Measurements from ENCODE around the gene EPN2. TPM values are rescaled to one million over a fixed set of nuclear protein-coding genes. Genes with fewer than 3 reads are reported as not detected.

Gene EPN2
- total RNA-seq, 1 donor = 18.1 TPM

DNA sequence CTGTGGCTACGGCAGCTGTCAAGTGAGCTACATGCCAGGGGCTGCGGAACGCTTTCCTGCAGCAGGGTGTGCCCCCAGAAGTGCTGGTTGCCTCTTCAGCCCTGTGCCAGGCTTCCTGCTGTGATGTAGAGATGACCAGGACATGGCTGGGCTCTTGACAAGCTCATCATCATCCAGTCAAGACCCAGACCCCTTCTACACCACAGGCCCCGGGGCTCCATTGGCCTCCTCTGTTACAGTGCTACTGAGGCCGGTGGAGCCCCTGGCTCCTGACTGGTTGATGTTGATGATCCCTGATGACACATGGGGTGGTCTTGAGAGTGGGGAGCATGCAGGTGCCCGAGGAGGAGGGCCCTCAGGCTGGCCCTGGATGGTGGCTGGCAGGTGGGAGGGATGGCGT lies 75.2 kb downstream of the EPN2 start:
- H3K4me3 ChIP-seq (ENCODE audit: insufficient read depth, low read length) = no peak overlapping the region
- H2AFZ ChIP-seq (ENCODE audit: low read length) = no peak overlapping the region
- peaks cover 9% of the 10 kb centered on the region for H3K79me2 ChIP-seq (ENCODE audit: insufficient read depth, low read length)
- H3K27me3 ChIP-seq (ENCODE audit: insufficient read depth, low read length) = no peaks in the 10 kb centered on the region
- H3K4me2 ChIP-seq (ENCODE audit: insufficient read depth, low read length) = no peak overlapping the region
- peak; percentile 32 for DNase-seq (ENCODE audit: insufficient read length, low spot score, missing footprints)
- H3K4me1 ChIP-seq (ENCODE audit: insufficient read depth, low read length) = peaks cover 14% of the 10 kb centered on the region
- no peaks in the 10 kb centered on the region for H4K20me1 ChIP-seq (ENCODE audit: insufficient read depth, low read length)
- TF ChIP-seq, protein P1, sequence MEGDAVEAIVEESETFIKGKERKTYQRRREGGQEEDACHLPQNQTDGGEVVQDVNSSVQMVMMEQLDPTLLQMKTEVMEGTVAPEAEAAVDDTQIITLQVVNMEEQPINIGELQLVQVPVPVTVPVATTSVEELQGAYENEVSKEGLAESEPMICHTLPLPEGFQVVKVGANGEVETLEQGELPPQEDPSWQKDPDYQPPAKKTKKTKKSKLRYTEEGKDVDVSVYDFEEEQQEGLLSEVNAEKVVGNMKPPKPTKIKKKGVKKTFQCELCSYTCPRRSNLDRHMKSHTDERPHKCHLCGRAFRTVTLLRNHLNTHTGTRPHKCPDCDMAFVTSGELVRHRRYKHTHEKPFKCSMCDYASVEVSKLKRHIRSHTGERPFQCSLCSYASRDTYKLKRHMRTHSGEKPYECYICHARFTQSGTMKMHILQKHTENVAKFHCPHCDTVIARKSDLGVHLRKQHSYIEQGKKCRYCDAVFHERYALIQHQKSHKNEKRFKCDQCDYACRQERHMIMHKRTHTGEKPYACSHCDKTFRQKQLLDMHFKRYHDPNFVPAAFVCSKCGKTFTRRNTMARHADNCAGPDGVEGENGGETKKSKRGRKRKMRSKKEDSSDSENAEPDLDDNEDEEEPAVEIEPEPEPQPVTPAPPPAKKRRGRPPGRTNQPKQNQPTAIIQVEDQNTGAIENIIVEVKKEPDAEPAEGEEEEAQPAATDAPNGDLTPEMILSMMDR (IDR thresholded peaks at IDR 0.05; ENCODE audit: extremely low read depth, low read depth, low read length) = no peak
- H3K36me3 ChIP-seq (ENCODE audit: insufficient read depth, low read length) = peaks cover 32% of the 10 kb centered on the region
- no peaks in the 10 kb centered on the region for H3K9me3 ChIP-seq (ENCODE audit: low read depth, low read length)
- no peak overlapping the region for H3K27ac ChIP-seq (ENCODE audit: low read depth, low read length)

- no peaks in the 10 kb centered on the region for H3K9me3 ChIP-seq (ENCODE audit: low read depth, low read length)
- H3K27me3 ChIP-seq (ENCODE audit: insufficient read depth, low read length) = no peaks in the 10 kb centered on the region
- H3K4me1 ChIP-seq (ENCODE audit: insufficient read depth, low read length) = peaks cover 14% of the 10 kb centered on the region
- H3K36me3 ChIP-seq (ENCODE audit: insufficient read depth, low read length) = peaks cover 32% of the 10 kb centered on the region
- peaks cover 9% of the 10 kb centered on the region for H3K79me2 ChIP-seq (ENCODE audit: insufficient read depth, low read length)
- no peak overlapping the region for H3K4me2 ChIP-seq (ENCODE audit: insufficient read depth, low read length)
- TF ChIP-seq, protein P1 (IDR thresholded peaks at IDR 0.05; ENCODE audit: extremely low read depth, low read depth, low read length) = no peak
- H3K4me3 ChIP-seq (ENCODE audit: insufficient read depth, low read length) = no peak overlapping the region
- peak; percentile 58 for DNase-seq (ENCODE audit: insufficient read length, low spot score, missing footprints)
- no peak overlapping the region for H2AFZ ChIP-seq (ENCODE audit: low read length)
- H4K20me1 ChIP-seq (ENCODE audit: insufficient read depth, low read length) = no peaks in the 10 kb centered on the region
- no peak overlapping the region for H3K27ac ChIP-seq (ENCODE audit: low read depth, low read length)
Measured at GRCh38 chr17:19313066-19313745, 76.0 kb downstream of the EPN2 start.

GRCh38 chr17:19313746-19314651 lies 76.8 kb downstream of the EPN2 start:
- H3K27ac ChIP-seq (ENCODE audit: low read depth, low read length) = no peak overlapping the region

More at GRCh38 chr17:19313746-19314651, 76.8 kb downstream of the EPN2 start:
- Histone ChIP-seq H4K20me1 (ENCODE audit: insufficient read depth, low read length) (no peaks in the 10 kb centered on the region), H3K9me3 (ENCODE audit: low read depth, low read length) (no peaks in the 10 kb centered on the region), H3K4me1 (ENCODE audit: insufficient read depth, low read length) (peaks cover 14% of the 10 kb centered on the region), H3K4me3 (ENCODE audit: insufficient read depth, low read length) (no peak overlapping the region), H2AFZ (ENCODE audit: low read length) (no peak overlapping the region), H3K79me2 (ENCODE audit: insufficient read depth, low read length) (peaks cover 6% of the 10 kb centered on the region), H3K4me2 (ENCODE audit: insufficient read depth, low read length) (no peak overlapping the region), H3K27me3 (ENCODE audit: insufficient read depth, low read length) (no peaks in the 10 kb centered on the region), H3K36me3 (ENCODE audit: insufficient read depth, low read length) (peaks cover 32% of the 10 kb centered on the region)
- TF ChIP-seq, protein P1 (IDR thresholded peaks at IDR 0.05; ENCODE audit: extremely low read depth, low read depth, low read length) = no peak
- DNase-seq (ENCODE audit: insufficient read length, low spot score, missing footprints) = no peak

All from osteoblast (primary cell).